Fibroblast of villous mesenchyme (primary cell): ENCODE results near the gene KCNC3. TPM values are rescaled to one million over a fixed set of nuclear protein-coding genes. Genes with fewer than 3 reads are reported as not detected.
"Not testable (repeated sequence)": the region's sequence is repeated elsewhere in the genome, so short reads cannot be mapped to it uniquely, and the experiment has no call there.

ENCODE experiments used
- DNase-seq: peaks from one replicate; pipeline ENCODE4 v3.0.0-alpha.2; 2010; ENCODE audit warnings: low read depth
- H3K4me3 ChIP-seq: 2 replicates; pipeline ENCODE4 v1.5.1; 2011; ENCODE audit warnings: low read depth, mild to moderate bottlenecking, low read length
- total RNA-seq: library from RNA; depleted of rRNA; stranded (reverse); fragments of >200 nt; gene quantifications from 2 replicates; pipeline ENCODE4 v1.2.3, GENCODE V29; 2012
- TF ChIP-seq, protein P1 (sequence below): IDR thresholded peaks from 2 replicates; pipeline ENCODE4 v1.5.1; 2012; ENCODE audit warnings: low read depth, mild to moderate bottlenecking, low read length; ENCODE audit not compliant: insufficient read depth

KCNC3 gene
- total RNA-seq, 1 donor, result not detected

DNA sequence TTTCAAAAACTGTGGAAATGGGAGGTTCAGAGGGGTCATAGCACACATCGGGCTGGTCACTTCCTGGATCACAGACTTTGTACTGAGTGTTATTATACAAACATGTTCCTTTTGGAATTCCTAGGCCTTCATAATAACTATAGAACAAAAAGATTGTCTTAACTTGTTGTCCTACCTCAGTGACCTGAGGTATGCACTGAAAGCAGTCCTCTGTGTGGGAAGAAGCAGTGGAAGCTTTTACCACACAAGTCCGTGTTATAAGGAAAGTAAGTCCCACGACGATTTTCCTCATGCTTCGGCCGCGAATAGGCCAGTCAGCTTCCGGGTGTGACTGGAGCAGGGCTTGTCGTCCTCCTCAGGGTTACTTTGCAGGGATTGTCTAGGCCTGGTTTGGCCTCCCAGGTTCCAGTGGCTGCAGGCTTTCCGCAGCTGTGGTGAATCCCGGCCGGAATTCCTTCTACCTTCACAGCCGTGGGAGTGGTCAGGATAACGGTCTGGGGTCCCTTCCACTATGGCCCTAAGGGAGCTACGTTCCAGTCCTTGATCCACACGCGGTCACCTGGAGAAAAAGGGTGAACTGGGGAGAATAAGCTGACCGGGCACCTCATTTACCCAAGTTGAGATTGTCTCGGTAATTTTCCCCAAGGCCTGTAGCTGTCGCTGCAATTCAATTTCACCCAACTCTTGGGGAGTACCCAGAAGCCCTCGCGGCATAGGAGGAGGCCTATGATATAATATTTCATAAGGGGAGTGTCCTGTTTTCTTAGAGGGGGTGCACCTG is 20.3 kb upstream of the KCNC3 start:
- no peak for DNase-seq
- H3K4me3 ChIP-seq, result no peak overlapping the region
- TF ChIP-seq, protein P1, sequence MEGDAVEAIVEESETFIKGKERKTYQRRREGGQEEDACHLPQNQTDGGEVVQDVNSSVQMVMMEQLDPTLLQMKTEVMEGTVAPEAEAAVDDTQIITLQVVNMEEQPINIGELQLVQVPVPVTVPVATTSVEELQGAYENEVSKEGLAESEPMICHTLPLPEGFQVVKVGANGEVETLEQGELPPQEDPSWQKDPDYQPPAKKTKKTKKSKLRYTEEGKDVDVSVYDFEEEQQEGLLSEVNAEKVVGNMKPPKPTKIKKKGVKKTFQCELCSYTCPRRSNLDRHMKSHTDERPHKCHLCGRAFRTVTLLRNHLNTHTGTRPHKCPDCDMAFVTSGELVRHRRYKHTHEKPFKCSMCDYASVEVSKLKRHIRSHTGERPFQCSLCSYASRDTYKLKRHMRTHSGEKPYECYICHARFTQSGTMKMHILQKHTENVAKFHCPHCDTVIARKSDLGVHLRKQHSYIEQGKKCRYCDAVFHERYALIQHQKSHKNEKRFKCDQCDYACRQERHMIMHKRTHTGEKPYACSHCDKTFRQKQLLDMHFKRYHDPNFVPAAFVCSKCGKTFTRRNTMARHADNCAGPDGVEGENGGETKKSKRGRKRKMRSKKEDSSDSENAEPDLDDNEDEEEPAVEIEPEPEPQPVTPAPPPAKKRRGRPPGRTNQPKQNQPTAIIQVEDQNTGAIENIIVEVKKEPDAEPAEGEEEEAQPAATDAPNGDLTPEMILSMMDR, result no peak

DNA sequence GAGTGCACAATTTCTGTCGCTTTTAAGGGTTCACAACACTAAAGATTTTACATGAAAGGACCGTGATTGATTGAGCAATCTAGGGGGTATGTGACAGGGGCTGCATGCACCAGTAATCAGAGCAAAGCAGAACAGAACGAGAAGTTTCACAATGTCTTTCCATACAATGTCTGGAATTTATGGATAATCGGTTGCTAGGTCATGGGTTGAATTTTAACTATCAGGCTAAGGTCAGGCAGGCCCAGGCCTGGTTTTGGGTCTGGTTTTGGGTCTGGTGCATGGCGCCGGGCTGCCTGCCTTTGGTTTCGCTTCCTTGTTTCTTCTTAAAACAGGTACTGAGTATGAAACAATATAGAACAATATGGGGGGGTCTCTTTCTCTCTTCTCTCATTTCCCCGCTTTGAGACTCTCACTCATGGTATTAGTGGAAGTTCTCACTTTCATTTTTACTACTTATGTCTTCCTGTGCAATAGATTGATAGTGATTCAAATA is 18.0 kb upstream of the KCNC3 start:
- not testable (repeated sequence) for DNase-seq, H3K4me3 ChIP-seq

DNA sequence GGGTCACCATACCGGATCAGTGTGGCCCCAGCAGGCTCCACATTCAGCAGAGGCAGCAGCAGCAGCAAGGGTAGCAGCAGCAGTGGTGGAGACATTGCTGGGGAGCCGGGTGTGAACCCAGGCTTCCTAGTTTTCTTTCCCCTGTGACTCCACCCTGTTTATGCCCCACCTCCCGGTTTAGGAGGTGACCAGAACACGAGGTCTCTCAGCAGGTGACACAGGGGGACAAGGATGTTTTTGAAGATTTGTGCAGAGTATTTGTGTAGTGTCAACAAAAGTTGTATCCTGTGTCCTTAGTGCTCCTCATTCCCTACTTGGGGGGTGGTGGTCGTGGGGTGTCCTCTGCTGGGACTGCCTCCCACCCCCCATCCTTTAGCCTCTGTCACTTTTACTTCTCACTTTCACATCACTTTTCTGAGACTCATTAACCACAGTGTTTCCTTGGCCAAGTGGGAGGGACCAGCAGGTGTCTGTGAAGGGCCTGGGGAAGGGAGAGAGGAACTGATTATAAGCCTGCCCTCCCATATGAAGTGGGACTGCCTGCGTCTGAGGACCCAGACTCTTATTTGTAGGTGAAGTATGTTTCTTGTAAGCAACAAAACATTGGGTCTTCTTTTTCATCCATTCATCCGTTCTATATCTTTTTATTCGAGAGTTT is 15.6 kb upstream of the KCNC3 start:
- H3K4me3 ChIP-seq, result no peak overlapping the region
- TF ChIP-seq, protein P1, result no peak
- DNase-seq, result no peak

DNA sequence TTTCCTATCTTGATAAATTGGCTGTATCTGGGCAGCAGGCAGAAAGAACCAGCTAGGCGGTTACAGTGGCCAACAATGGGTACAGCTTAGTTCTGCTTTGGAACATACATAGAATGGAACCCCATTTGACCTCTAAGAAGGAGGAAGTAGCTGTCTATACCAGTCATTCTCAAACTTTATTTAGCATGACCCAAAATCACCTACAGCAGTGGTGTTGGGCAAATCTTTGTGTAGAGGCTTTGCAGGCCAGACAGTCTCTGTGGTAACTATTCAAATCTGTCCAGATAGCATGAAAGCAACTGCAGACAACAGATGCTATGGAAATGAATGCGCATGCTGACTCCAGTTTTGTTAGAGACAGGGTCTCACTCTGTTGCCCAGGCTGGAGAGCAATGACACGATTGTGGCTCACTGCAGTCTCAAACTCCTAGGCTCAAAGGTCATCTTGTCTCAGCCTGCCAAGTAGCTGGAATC is 12.0 kb upstream of the KCNC3 start:
- H3K4me3 ChIP-seq, result no peak overlapping the region
- TF ChIP-seq, protein P1, result no peak
- no peak for DNase-seq

DNA sequence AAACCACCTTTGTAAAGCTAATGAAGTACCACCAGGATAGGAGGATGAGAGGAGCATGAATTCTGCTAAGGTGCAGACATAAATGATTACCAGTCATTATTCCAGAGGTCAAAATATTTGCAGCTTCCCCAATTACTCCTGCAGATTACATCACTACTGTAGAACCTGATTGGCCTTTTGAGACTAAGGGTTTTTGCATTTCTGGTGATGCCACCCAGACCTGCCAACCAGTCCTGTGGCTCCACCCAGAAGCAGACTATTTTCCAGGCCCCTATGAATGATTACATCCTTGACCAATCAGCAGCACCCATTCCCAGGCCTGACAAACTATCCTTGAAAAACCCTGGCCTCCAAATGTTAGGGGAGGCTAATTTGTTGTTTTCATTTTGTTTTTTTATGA is 11.2 kb upstream of the KCNC3 start:
- DNase-seq, result no peak
- no peak overlapping the region for H3K4me3 ChIP-seq
- TF ChIP-seq, protein P1, result no peak

DNA sequence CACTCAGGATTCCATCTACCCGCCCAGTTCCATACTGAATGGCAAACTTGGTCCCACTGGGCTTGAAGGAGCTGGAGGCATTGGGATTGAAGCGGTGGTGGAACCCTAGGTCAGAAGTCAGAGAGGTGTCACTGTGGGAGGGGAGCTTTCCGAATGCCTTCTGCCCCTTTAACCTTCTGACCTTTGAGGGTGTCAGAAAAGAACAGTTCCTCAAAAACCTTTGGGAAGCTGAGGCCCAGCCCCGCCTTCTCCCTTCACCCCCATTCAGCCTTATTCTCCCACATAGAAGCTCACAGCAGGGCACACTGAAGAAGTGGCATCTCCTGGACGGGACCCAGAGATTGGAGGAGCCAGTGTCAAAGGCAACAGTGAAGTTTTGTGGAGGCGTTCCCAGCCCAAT is 7.9 kb upstream of the KCNC3 start:
- not testable (repeated sequence) for H3K4me3 ChIP-seq, DNase-seq

DNA sequence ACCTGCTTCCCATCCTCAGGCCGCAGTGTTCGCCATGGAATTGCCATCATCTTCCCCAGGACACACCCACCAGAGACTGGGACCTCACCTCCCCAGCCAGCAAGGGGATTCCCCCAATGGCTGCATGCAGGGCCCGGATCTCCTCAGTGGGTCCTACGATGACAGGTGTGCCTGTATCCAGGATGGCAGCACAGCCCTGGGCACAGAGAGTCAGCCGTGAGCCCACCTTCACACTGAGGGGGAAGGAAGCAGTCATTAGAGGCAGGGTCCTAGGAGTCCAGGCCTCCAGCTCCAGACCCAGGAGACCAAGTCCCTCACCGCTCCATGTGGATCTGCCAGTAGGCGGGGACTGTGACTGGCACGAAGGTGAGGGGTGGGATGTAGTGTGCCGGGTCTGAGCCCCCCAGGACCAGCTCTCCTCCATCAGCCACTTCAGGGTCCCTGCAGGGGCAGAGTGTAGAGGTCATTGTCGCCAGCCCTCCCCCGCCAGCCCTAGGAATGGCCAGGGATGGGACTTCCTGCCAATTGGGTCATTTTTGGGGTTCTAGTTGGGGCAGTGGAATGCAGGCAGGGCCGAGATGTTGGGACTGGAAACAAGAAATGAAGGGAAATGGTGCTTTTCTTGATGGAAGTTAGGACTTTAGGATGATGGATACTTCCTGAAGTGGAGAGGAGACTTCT is 5.7 kb upstream of the KCNC3 start:
- TF ChIP-seq, protein P1, result no peak
- DNase-seq, result no peak
- no peak overlapping the region for H3K4me3 ChIP-seq
